ENCODE results near the gene RTF1.

RTF1 gene

DNA sequence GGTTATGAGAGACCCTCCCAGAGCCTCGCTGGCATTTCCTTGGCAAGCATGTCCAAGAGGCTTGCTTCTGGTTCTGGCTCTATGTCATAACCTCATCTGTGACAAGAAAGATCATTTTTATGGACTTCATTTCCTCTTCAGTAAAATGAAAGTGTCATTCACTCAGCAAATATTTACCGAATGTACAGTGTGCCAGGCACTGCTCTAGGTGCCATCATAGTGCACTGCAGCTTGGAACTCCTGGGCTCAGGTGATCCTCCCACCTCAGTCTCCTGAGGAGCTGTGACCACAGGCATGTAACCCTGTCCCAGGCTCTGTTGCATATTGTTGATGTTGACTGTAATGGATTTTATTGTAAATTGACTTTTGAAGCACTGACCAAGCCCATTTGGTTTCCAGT lies 58.0 kb downstream of the RTF1 start:
- H3K36me3 ChIP-seq (ENCODE audit: control insufficient read depth, insufficient read depth, low read length) = peaks cover 85% of the 10 kb centered on the region
- no peaks in the 10 kb centered on the region for H3K27me3 ChIP-seq (ENCODE audit: control insufficient read depth, insufficient read depth, low read length)
- no peak overlapping the region for H3K27ac ChIP-seq (ENCODE audit: low read depth, low read length)
- no peak overlapping the region for H3K4me3 ChIP-seq (ENCODE audit: low read depth, low read length)
- no peaks in the 10 kb centered on the region for H3K4me1 ChIP-seq (ENCODE audit: control insufficient read depth, insufficient read depth, low read length)
- H3K9ac ChIP-seq (ENCODE audit: low read length) = no peak overlapping the region
- no peaks in the 10 kb centered on the region for H3K9me3 ChIP-seq (ENCODE audit: control insufficient read depth, insufficient read depth, low read depth, low read length)

- H3K4me3 ChIP-seq (ENCODE audit: low read depth, low read length) = no peak overlapping the region
- no peaks in the 10 kb centered on the region for H3K27me3 ChIP-seq (ENCODE audit: control insufficient read depth, insufficient read depth, low read length)
- H3K9ac ChIP-seq (ENCODE audit: low read length) = no peak overlapping the region
- no peaks in the 10 kb centered on the region for H3K9me3 ChIP-seq (ENCODE audit: control insufficient read depth, insufficient read depth, low read depth, low read length)
- peaks cover 87% of the 10 kb centered on the region for H3K36me3 ChIP-seq (ENCODE audit: control insufficient read depth, insufficient read depth, low read length)
- H3K27ac ChIP-seq (ENCODE audit: low read depth, low read length) = no peak overlapping the region
- H3K4me1 ChIP-seq (ENCODE audit: control insufficient read depth, insufficient read depth, low read length) = no peaks in the 10 kb centered on the region
Measured at GRCh38 chr15:41476416-41477048, 59.6 kb downstream of the RTF1 start.

DNA sequence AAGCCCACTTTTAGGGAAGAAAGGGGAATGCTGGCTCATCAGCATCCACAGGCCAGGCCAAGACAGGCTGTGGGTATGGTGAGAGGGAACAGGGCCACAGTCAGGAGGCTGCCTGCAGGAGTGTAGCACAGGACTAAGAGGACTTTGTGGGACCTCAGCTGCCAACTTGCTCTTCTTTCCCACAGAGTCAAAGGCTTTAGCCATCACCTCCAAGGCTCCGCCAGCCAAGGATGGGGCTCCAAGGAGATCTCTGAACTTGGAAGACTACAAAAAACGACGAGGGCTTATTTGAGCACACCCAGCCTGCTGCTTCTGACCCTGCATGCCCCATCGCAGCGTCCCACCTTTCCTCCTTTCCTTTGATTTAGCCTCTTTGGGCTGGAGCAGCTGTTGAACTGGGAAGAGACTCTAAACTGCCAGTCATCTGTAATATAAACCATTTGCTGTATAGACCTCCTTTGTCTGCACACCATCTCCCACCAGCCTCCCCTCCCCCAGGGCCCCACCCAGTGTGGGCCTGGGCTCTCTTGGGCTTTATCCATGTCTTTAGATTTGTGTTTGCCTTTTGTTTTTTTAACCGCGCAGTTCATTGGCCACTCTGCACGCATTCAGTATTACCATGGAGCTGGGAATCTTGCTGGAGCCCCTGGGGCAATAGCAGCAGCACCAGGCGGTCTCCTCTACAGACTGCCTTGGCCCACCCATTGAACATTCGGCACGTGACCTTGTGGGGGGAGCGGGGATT lies 63.7 kb downstream of the RTF1 start:
- Histone ChIP-seq H3K36me3 (ENCODE audit: control insufficient read depth, insufficient read depth, low read length) (peaks cover 76% of the 10 kb centered on the region), H3K4me1 (ENCODE audit: control insufficient read depth, insufficient read depth, low read length) (no peaks in the 10 kb centered on the region; the same call in 1 of the 2 replicates), H3K9me3 (ENCODE audit: control insufficient read depth, insufficient read depth, low read depth, low read length) (no peaks in the 10 kb centered on the region), H3K9ac (ENCODE audit: low read length) (no peak overlapping the region), H3K4me3 (ENCODE audit: low read depth, low read length) (no peak overlapping the region), H3K27ac (ENCODE audit: low read depth, low read length) (no peak overlapping the region), H3K27me3 (ENCODE audit: control insufficient read depth, insufficient read depth, low read length) (no peaks in the 10 kb centered on the region)

GRCh38 chr15:41482110-41482877 lies 65.4 kb downstream of the RTF1 start:
- H3K9ac ChIP-seq (ENCODE audit: low read length) = no peak overlapping the region
- no peaks in the 10 kb centered on the region for H3K9me3 ChIP-seq (ENCODE audit: control insufficient read depth, insufficient read depth, low read depth, low read length)

GRCh38 chr15:41483115-41483514 lies 66.2 kb downstream of the RTF1 start:
- Histone ChIP-seq H3K36me3 (ENCODE audit: control insufficient read depth, insufficient read depth, low read length) (peaks cover 51% of the 10 kb centered on the region), H3K27me3 (ENCODE audit: control insufficient read depth, insufficient read depth, low read length) (no peaks in the 10 kb centered on the region), H3K9ac (ENCODE audit: low read length) (no peak overlapping the region), H3K27ac (ENCODE audit: low read depth, low read length) (no peak overlapping the region), H3K9me3 (ENCODE audit: control insufficient read depth, insufficient read depth, low read depth, low read length) (no peaks in the 10 kb centered on the region), H3K4me1 (ENCODE audit: control insufficient read depth, insufficient read depth, low read length) (no peaks in the 10 kb centered on the region; the same call in 1 of the 2 replicates), H3K4me3 (ENCODE audit: low read depth, low read length) (no peak overlapping the region)

More at GRCh38 chr15:41482110-41482877, 65.4 kb downstream of the RTF1 start:
- no peak overlapping the region for H3K27ac ChIP-seq (ENCODE audit: low read depth, low read length)
- no peaks in the 10 kb centered on the region; the same call in 1 of the 2 replicates for H3K4me1 ChIP-seq (ENCODE audit: control insufficient read depth, insufficient read depth, low read length)
- peaks cover 59% of the 10 kb centered on the region for H3K36me3 ChIP-seq (ENCODE audit: control insufficient read depth, insufficient read depth, low read length)
- H3K27me3 ChIP-seq (ENCODE audit: control insufficient read depth, insufficient read depth, low read length) = no peaks in the 10 kb centered on the region
- no peak overlapping the region for H3K4me3 ChIP-seq (ENCODE audit: low read depth, low read length)

GRCh38 chr15:41483519-41483918 lies 66.6 kb downstream of the RTF1 start:
- Histone ChIP-seq H3K27me3 (ENCODE audit: control insufficient read depth, insufficient read depth, low read length) (no peaks in the 10 kb centered on the region), H3K27ac (ENCODE audit: low read depth, low read length) (no peak overlapping the region), H3K36me3 (ENCODE audit: control insufficient read depth, insufficient read depth, low read length) (peaks cover 47% of the 10 kb centered on the region), H3K4me1 (ENCODE audit: control insufficient read depth, insufficient read depth, low read length) (no peaks in the 10 kb centered on the region; the same call in 1 of the 2 replicates), H3K9me3 (ENCODE audit: control insufficient read depth, insufficient read depth, low read depth, low read length) (no peaks in the 10 kb centered on the region), H3K4me3 (ENCODE audit: low read depth, low read length) (no peak overlapping the region), H3K9ac (ENCODE audit: low read length) (no peak overlapping the region)

DNA sequence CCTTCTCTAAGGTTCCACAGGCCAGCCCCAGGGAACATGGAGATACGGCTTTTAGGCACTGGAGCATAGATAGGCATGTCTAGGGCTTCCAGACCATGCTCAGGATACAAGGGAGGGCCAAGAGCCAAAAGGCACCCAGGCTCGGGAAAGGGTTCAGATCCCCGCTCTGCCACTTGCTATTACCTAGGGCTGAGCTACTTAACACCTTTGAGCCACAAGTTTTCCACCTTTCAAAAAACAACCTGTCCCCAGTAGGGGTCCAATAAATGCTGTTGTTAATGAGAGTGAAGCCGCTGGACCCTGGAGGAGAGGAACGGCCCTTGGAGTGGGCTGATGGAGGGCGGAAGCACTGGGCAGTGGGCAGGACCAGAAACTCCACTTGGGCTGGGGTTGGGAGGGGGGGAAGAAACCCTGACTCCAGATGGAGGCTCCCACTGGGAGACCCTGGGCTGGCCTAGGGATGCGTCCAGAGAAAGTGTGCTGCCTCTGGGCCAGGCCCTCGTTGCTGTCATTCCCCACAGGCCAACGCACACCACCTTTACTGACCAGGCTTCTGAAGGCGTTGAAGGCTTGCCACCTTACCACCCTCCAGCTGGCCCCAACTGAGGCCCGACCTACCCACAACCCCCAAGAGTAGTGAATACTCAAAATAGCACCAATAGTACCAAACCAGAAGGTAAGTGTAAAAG lies 68.2 kb downstream of the RTF1 start:
- no peak overlapping the region for H3K4me3 ChIP-seq (ENCODE audit: low read depth, low read length)
- H3K9ac ChIP-seq (ENCODE audit: low read length) = no peak overlapping the region
- no peaks in the 10 kb centered on the region for H3K9me3 ChIP-seq (ENCODE audit: control insufficient read depth, insufficient read depth, low read depth, low read length)
- H3K27me3 ChIP-seq (ENCODE audit: control insufficient read depth, insufficient read depth, low read length) = no peaks in the 10 kb centered on the region
- H3K36me3 ChIP-seq (ENCODE audit: control insufficient read depth, insufficient read depth, low read length) = peaks cover 31% of the 10 kb centered on the region
- no peaks in the 10 kb centered on the region; the same call in 1 of the 2 replicates for H3K4me1 ChIP-seq (ENCODE audit: control insufficient read depth, insufficient read depth, low read length)
- H3K27ac ChIP-seq (ENCODE audit: low read depth, low read length) = no peak overlapping the region

- H3K27me3 ChIP-seq (ENCODE audit: control insufficient read depth, insufficient read depth, low read length) = peaks cover 10% of the 10 kb centered on the region
- no peaks in the 10 kb centered on the region; the same call in 1 of the 2 replicates for H3K4me1 ChIP-seq (ENCODE audit: control insufficient read depth, insufficient read depth, low read length)
- peaks cover 20% of the 10 kb centered on the region for H3K36me3 ChIP-seq (ENCODE audit: control insufficient read depth, insufficient read depth, low read length)
- H3K27ac ChIP-seq (ENCODE audit: low read depth, low read length) = no peak overlapping the region
- H3K9ac ChIP-seq (ENCODE audit: low read length) = no peak overlapping the region
- no peaks in the 10 kb centered on the region for H3K9me3 ChIP-seq (ENCODE audit: control insufficient read depth, insufficient read depth, low read depth, low read length)
- no peak overlapping the region for H3K4me3 ChIP-seq (ENCODE audit: low read depth, low read length)
Measured at GRCh38 chr15:41486286-41486685, 69.4 kb downstream of the RTF1 start.

DNA sequence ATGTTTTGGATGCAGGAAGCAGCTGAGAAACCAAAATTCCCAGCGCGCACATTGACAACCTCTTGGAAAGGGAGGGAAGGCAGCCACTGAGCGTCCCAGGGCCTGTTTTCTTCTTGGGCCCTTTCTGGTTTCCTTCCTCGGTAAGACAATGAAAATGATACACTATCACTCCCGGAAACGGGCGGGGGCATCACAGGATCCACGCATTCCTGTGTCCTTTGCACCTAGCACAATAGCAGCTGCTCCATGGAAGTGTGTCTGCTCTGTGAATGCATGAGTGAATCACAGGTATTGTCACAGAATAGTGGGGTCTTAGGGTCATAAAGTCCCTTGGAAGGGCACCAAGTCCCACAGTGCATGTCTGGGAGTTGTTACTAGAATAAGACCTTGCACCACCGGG lies 70.5 kb downstream of the RTF1 start:
- H3K9ac ChIP-seq (ENCODE audit: low read length) = no peak overlapping the region
- H3K27me3 ChIP-seq (ENCODE audit: control insufficient read depth, insufficient read depth, low read length) = peaks cover 21% of the 10 kb centered on the region
- H3K36me3 ChIP-seq (ENCODE audit: control insufficient read depth, insufficient read depth, low read length) = peaks cover 9% of the 10 kb centered on the region
- H3K27ac ChIP-seq (ENCODE audit: low read depth, low read length) = no peak overlapping the region
- peaks cover under 1% of the 10 kb centered on the region; the same call in 1 of the 2 replicates for H3K4me1 ChIP-seq (ENCODE audit: control insufficient read depth, insufficient read depth, low read length)
- H3K9me3 ChIP-seq (ENCODE audit: control insufficient read depth, insufficient read depth, low read depth, low read length) = no peaks in the 10 kb centered on the region
- H3K4me3 ChIP-seq (ENCODE audit: low read depth, low read length) = no peak overlapping the region

GRCh38 chr15:41487802-41488201 lies 70.9 kb downstream of the RTF1 start:
- Histone ChIP-seq H3K4me3 (ENCODE audit: low read depth, low read length) (no peak overlapping the region), H3K4me1 (ENCODE audit: control insufficient read depth, insufficient read depth, low read length) (peaks cover 5% of the 10 kb centered on the region), H3K27ac (ENCODE audit: low read depth, low read length) (no peak overlapping the region), H3K9ac (ENCODE audit: low read length) (no peak overlapping the region), H3K9me3 (ENCODE audit: control insufficient read depth, insufficient read depth, low read depth, low read length) (no peaks in the 10 kb centered on the region), H3K27me3 (ENCODE audit: control insufficient read depth, insufficient read depth, low read length) (peaks cover 25% of the 10 kb centered on the region), H3K36me3 (ENCODE audit: control insufficient read depth, insufficient read depth, low read length) (peaks cover 5% of the 10 kb centered on the region)
